ENCODE measurements around the gene FAM131C.

Gene FAM131C

GRCh38 chr1:16088351-16088911, 15.0 kb upstream of the FAM131C start:
- H3K27ac ChIP-seq (ENCODE audit: low read depth, low read length): 0 out of 2 replicates have a peak overlapping the region, but pooled peaks have one; percentile 2
- no peak overlapping the region for H3K4me3 ChIP-seq (ENCODE audit: low read depth, low read length)
- no peaks in the 10 kb centered on the region for H3K27me3 ChIP-seq (ENCODE audit: insufficient read depth, low read length)
- H3K36me3 ChIP-seq (ENCODE audit: insufficient read depth, low read length): no peaks in the 10 kb centered on the region
- H2AFZ ChIP-seq (ENCODE audit: low read length, unreplicated experiment): no peak overlapping the region
- no peaks in the 10 kb centered on the region for H3K79me2 ChIP-seq (ENCODE audit: control insufficient read depth, insufficient read depth, low read length, unreplicated experiment)
- H3K4me1 ChIP-seq (ENCODE audit: control insufficient read depth, insufficient read depth, low read length, unreplicated experiment): peaks cover 17% of the 10 kb centered on the region

- no peak overlapping the region for H2AFZ ChIP-seq (ENCODE audit: low read length, unreplicated experiment)
- no peak overlapping the region for H3K27ac ChIP-seq (ENCODE audit: low read depth, low read length)
- no peaks in the 10 kb centered on the region for H3K27me3 ChIP-seq (ENCODE audit: insufficient read depth, low read length)
- no peaks in the 10 kb centered on the region for H3K36me3 ChIP-seq (ENCODE audit: insufficient read depth, low read length)
- H3K79me2 ChIP-seq (ENCODE audit: control insufficient read depth, insufficient read depth, low read length, unreplicated experiment): no peaks in the 10 kb centered on the region
- peaks cover 17% of the 10 kb centered on the region for H3K4me1 ChIP-seq (ENCODE audit: control insufficient read depth, insufficient read depth, low read length, unreplicated experiment)
- H3K4me3 ChIP-seq (ENCODE audit: low read depth, low read length): no peak overlapping the region
Measured at GRCh38 chr1:16087733-16088132, 14.3 kb upstream of the FAM131C start.

GRCh38 chr1:16085522-16085921, 12.1 kb upstream of the FAM131C start:
- no peaks in the 10 kb centered on the region for H3K79me2 ChIP-seq (ENCODE audit: control insufficient read depth, insufficient read depth, low read length, unreplicated experiment)
- H3K4me1 ChIP-seq (ENCODE audit: control insufficient read depth, insufficient read depth, low read length, unreplicated experiment): peaks cover 17% of the 10 kb centered on the region
- H3K27me3 ChIP-seq (ENCODE audit: insufficient read depth, low read length): no peaks in the 10 kb centered on the region
- H3K36me3 ChIP-seq (ENCODE audit: insufficient read depth, low read length): no peaks in the 10 kb centered on the region
- no peak overlapping the region for H2AFZ ChIP-seq (ENCODE audit: low read length, unreplicated experiment)
- H3K27ac ChIP-seq (ENCODE audit: low read depth, low read length): no peak overlapping the region
- no peak overlapping the region for H3K4me3 ChIP-seq (ENCODE audit: low read depth, low read length)

- Histone ChIP-seq H2AFZ (ENCODE audit: low read length, unreplicated experiment) (no peak overlapping the region), H3K4me3 (ENCODE audit: low read depth, low read length) (no peak overlapping the region), H3K27me3 (ENCODE audit: insufficient read depth, low read length) (no peaks in the 10 kb centered on the region), H3K27ac (ENCODE audit: low read depth, low read length) (no peak overlapping the region), H3K79me2 (ENCODE audit: control insufficient read depth, insufficient read depth, low read length, unreplicated experiment) (no peaks in the 10 kb centered on the region), H3K36me3 (ENCODE audit: insufficient read depth, low read length) (no peaks in the 10 kb centered on the region), H3K4me1 (ENCODE audit: control insufficient read depth, insufficient read depth, low read length, unreplicated experiment) (peaks cover 12% of the 10 kb centered on the region)
Measured at GRCh38 chr1:16083486-16083885, 10.0 kb upstream of the FAM131C start.

- no peaks in the 10 kb centered on the region for H3K27me3 ChIP-seq (ENCODE audit: insufficient read depth, low read length)
- H3K36me3 ChIP-seq (ENCODE audit: insufficient read depth, low read length): no peaks in the 10 kb centered on the region
- no peak overlapping the region for H3K4me3 ChIP-seq (ENCODE audit: low read depth, low read length)
- H3K27ac ChIP-seq (ENCODE audit: low read depth, low read length): no peak overlapping the region
- H2AFZ ChIP-seq (ENCODE audit: low read length, unreplicated experiment): no peak overlapping the region
- peaks cover 4% of the 10 kb centered on the region for H3K4me1 ChIP-seq (ENCODE audit: control insufficient read depth, insufficient read depth, low read length, unreplicated experiment)
- no peaks in the 10 kb centered on the region for H3K79me2 ChIP-seq (ENCODE audit: control insufficient read depth, insufficient read depth, low read length, unreplicated experiment)
Measured at GRCh38 chr1:16082283-16083038, 9.0 kb upstream of the FAM131C start.

- Histone ChIP-seq H3K4me3 (ENCODE audit: low read depth, low read length) (no peak overlapping the region), H3K27me3 (ENCODE audit: insufficient read depth, low read length) (no peaks in the 10 kb centered on the region), H3K79me2 (ENCODE audit: control insufficient read depth, insufficient read depth, low read length, unreplicated experiment) (no peaks in the 10 kb centered on the region), H3K27ac (ENCODE audit: low read depth, low read length) (no peak overlapping the region), H2AFZ (ENCODE audit: low read length, unreplicated experiment) (no peak overlapping the region), H3K36me3 (ENCODE audit: insufficient read depth, low read length) (no peaks in the 10 kb centered on the region), H3K4me1 (ENCODE audit: control insufficient read depth, insufficient read depth, low read length, unreplicated experiment) (peaks cover 11% of the 10 kb centered on the region)
Measured at GRCh38 chr1:16081636-16082035, 8.2 kb upstream of the FAM131C start.

GRCh38 chr1:16080422-16081150, 7.1 kb upstream of the FAM131C start:
- no peak overlapping the region for H2AFZ ChIP-seq (ENCODE audit: low read length, unreplicated experiment)
- no peaks in the 10 kb centered on the region for H3K79me2 ChIP-seq (ENCODE audit: control insufficient read depth, insufficient read depth, low read length, unreplicated experiment)
- peaks cover 20% of the 10 kb centered on the region for H3K4me1 ChIP-seq (ENCODE audit: control insufficient read depth, insufficient read depth, low read length, unreplicated experiment)
- no peak overlapping the region for H3K27ac ChIP-seq (ENCODE audit: low read depth, low read length)
- no peak overlapping the region for H3K4me3 ChIP-seq (ENCODE audit: low read depth, low read length)
- no peaks in the 10 kb centered on the region for H3K36me3 ChIP-seq (ENCODE audit: insufficient read depth, low read length)
- no peaks in the 10 kb centered on the region for H3K27me3 ChIP-seq (ENCODE audit: insufficient read depth, low read length)

- no peak overlapping the region for H3K4me3 ChIP-seq (ENCODE audit: low read depth, low read length)
- H3K27me3 ChIP-seq (ENCODE audit: insufficient read depth, low read length): no peaks in the 10 kb centered on the region
Measured at GRCh38 chr1:16078925-16079656, 5.6 kb upstream of the FAM131C start.

GRCh38 chr1:16077406-16078245, 4.2 kb upstream of the FAM131C start:
- Histone ChIP-seq H3K4me1 (ENCODE audit: control insufficient read depth, insufficient read depth, low read length, unreplicated experiment) (peaks cover 31% of the 10 kb centered on the region), H3K27ac (ENCODE audit: low read depth, low read length) (peak overlapping the region; percentile 30; the same call in 1 of the 2 replicates), H2AFZ (ENCODE audit: low read length, unreplicated experiment) (no peak overlapping the region), H3K4me3 (ENCODE audit: low read depth, low read length) (no peak overlapping the region), H3K79me2 (ENCODE audit: control insufficient read depth, insufficient read depth, low read length, unreplicated experiment) (no peaks in the 10 kb centered on the region), H3K27me3 (ENCODE audit: insufficient read depth, low read length) (no peaks in the 10 kb centered on the region), H3K36me3 (ENCODE audit: insufficient read depth, low read length) (no peaks in the 10 kb centered on the region)

More at GRCh38 chr1:16078925-16079656, 5.6 kb upstream of the FAM131C start:
- Histone ChIP-seq H3K36me3 (ENCODE audit: insufficient read depth, low read length) (no peaks in the 10 kb centered on the region), H3K4me1 (ENCODE audit: control insufficient read depth, insufficient read depth, low read length, unreplicated experiment) (peaks cover 27% of the 10 kb centered on the region), H2AFZ (ENCODE audit: low read length, unreplicated experiment) (no peak overlapping the region), H3K79me2 (ENCODE audit: control insufficient read depth, insufficient read depth, low read length, unreplicated experiment) (no peaks in the 10 kb centered on the region), H3K27ac (ENCODE audit: low read depth, low read length) (no peak overlapping the region)

GRCh38 chr1:16076865-16077238, 3.4 kb upstream of the FAM131C start:
- H3K27me3 ChIP-seq (ENCODE audit: insufficient read depth, low read length): no peaks in the 10 kb centered on the region
- no peak overlapping the region for H3K4me3 ChIP-seq (ENCODE audit: low read depth, low read length)
- H3K79me2 ChIP-seq (ENCODE audit: control insufficient read depth, insufficient read depth, low read length, unreplicated experiment): no peaks in the 10 kb centered on the region
- no peak overlapping the region for H2AFZ ChIP-seq (ENCODE audit: low read length, unreplicated experiment)
- no peaks in the 10 kb centered on the region for H3K36me3 ChIP-seq (ENCODE audit: insufficient read depth, low read length)
- peaks cover 31% of the 10 kb centered on the region for H3K4me1 ChIP-seq (ENCODE audit: control insufficient read depth, insufficient read depth, low read length, unreplicated experiment)
- H3K27ac ChIP-seq (ENCODE audit: low read depth, low read length): peak overlapping the region; percentile 84; the same call in 1 of the 2 replicates

Measured in ACC112 (cell line).